Parathyroid adenoma (tissue), 2 donors: ENCODE results near the gene ZNF622.

Source experiments
- H2AFZ ChIP-seq: fragments of 300-600 bp; sonication (generic); one replicate; pipeline ENCODE4 v1.7.0; 2017; ENCODE audit warnings: antibody characterized with exemption, mild to moderate bottlenecking
- H3K27ac ChIP-seq: fragments of 300-600 bp; sonication (generic); one replicate; pipeline ENCODE4 v1.7.0; 2017
- H3K27me3 ChIP-seq: fragments of 300-600 bp; sonication (generic); one replicate; pipeline ENCODE4 v1.7.0; 2017; ENCODE audit warnings: low read length; ENCODE audit not compliant: control insufficient read depth, insufficient read depth
- H3K36me3 ChIP-seq: fragments of 300-600 bp; sonication (generic); one replicate; pipeline ENCODE4 v1.7.0; 2017; ENCODE audit warnings: low read length; ENCODE audit not compliant: control insufficient read depth, insufficient read depth
- H3K4me1 ChIP-seq: fragments of 300-600 bp; sonication (generic); one replicate; pipeline ENCODE4 v1.7.0; 2017; ENCODE audit warnings: control low read depth
- H3K4me2 ChIP-seq: fragments of 300-600 bp; sonication (generic); one replicate; pipeline ENCODE4 v1.7.0; 2017; ENCODE audit warnings: low read length
- H3K4me3 ChIP-seq: fragments of 300-600 bp; sonication (generic); one replicate; pipeline ENCODE4 v1.7.0; 2017; ENCODE audit warnings: low read depth, low read length
- H3K79me2 ChIP-seq: fragments of 300-600 bp; sonication (generic); one replicate; pipeline ENCODE4 v1.7.0; 2017; ENCODE audit warnings: control low read depth
- H3K9ac ChIP-seq: fragments of 300-600 bp; sonication (generic); one replicate; pipeline ENCODE4 v1.7.0; 2017; ENCODE audit warnings: mild to moderate bottlenecking
- H3K9me3 ChIP-seq: fragments of 300-600 bp; sonication (generic); one replicate; pipeline ENCODE4 v1.7.0; 2017; ENCODE audit warnings: low read length; ENCODE audit not compliant: control insufficient read depth
- CTCF ChIP-seq: fragments of 300-600 bp; sonication (generic); IDR thresholded peaks from one replicate; pipeline ENCODE4 v1.7.0; 2017; ENCODE audit warnings: antibody characterized with exemption, mild to moderate bottlenecking
- donor health status: primary hyperparathyroidism.

ZNF622 gene

DNA sequence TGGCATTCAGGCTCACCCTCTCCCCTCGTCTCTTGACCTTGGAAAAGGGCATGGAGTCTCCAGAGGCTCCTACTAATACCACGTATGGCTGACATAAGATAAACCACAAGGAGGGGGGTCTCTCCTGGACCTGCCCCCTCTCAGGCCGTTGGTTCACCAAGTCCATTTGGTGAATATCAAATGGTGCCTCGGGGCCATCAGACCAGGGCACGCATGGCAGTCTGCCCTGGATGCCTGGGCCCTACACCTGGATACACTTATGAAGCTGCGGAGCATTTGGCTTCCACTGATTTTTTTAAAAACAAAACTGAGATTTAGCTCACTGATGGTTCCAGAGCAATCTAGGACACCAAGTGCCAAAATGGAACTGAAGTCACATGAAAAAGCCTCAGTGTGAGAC, 40.3 kb upstream of the ZNF622 start:
- TF ChIP-seq CTCF = no peak
- H3K36me3 ChIP-seq = no peaks in the 10 kb centered on the region
- no peak overlapping the region for H2AFZ ChIP-seq
- H3K79me2 ChIP-seq = peaks cover 33% of the 10 kb centered on the region
- no peak overlapping the region for H3K4me2 ChIP-seq
- no peak overlapping the region for H3K4me3 ChIP-seq
- H3K9ac ChIP-seq = no peak overlapping the region
- no peak overlapping the region for H3K27ac ChIP-seq
- no peaks in the 10 kb centered on the region for H3K9me3 ChIP-seq
- H3K4me1 ChIP-seq = peaks cover 3% of the 10 kb centered on the region
- H3K27me3 ChIP-seq = no peaks in the 10 kb centered on the region

GRCh38 chr5:16505140-16505891, 39.7 kb upstream of the ZNF622 start:
- Histone ChIP-seq H3K79me2 (peaks cover 39% of the 10 kb centered on the region), H3K4me1 (peaks cover 3% of the 10 kb centered on the region), H2AFZ (no peak overlapping the region), H3K9ac (no peak overlapping the region), H3K4me3 (no peak overlapping the region), H3K9me3 (no peaks in the 10 kb centered on the region), H3K36me3 (no peaks in the 10 kb centered on the region), H3K27me3 (no peaks in the 10 kb centered on the region), H3K4me2 (no peak overlapping the region), H3K27ac (no peak overlapping the region)
- no peak for TF ChIP-seq CTCF

DNA sequence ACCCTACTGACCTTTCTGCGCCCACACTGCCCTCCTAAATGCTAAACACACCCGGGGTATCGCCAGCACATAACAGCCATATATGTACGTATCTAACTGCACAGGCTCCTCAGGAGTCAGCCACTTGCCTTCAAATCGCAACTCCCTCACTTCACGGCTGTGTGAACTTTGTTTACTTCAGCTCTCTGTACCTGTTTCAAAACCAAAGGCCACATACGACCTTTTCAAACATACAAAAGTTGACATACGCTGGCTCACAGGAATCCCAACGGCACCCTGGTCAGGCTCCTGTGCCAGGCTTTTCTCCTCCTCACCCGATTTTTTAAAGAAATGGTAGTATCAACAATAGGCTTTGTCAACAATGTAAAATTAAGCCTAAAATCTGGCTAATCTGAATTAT, 39.0 kb upstream of the ZNF622 start:
- H3K4me3 ChIP-seq = no peak overlapping the region
- H2AFZ ChIP-seq = no peak overlapping the region
- peaks cover 46% of the 10 kb centered on the region for H3K79me2 ChIP-seq
- no peaks in the 10 kb centered on the region for H3K27me3 ChIP-seq
- no peak overlapping the region for H3K27ac ChIP-seq
- H3K9me3 ChIP-seq = no peaks in the 10 kb centered on the region
- H3K9ac ChIP-seq = no peak overlapping the region
- H3K4me2 ChIP-seq = no peak overlapping the region
- no peak for TF ChIP-seq CTCF
- H3K36me3 ChIP-seq = no peaks in the 10 kb centered on the region
- peaks cover 3% of the 10 kb centered on the region for H3K4me1 ChIP-seq

DNA sequence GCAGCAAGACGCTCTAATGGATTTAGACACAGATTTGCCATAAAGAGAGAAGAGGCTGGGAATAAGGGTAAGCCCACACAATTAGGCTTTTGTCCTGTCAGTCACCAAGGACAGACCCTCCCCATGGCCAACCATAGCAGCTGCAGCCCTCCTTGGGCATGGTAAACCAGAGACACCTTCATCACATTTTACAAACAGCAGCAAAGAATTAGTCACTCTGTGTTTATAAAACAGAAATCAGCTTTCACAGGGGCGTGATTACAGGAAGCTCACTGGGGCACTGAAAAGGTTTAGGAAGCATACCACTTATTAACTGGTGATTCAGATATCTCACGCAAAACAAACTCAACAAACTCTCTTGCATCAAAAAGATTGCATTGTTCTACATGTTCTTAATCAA, 37.3 kb upstream of the ZNF622 start:
- no peak overlapping the region for H3K4me2 ChIP-seq
- H3K9me3 ChIP-seq = no peaks in the 10 kb centered on the region
- no peak overlapping the region for H3K4me3 ChIP-seq
- no peak overlapping the region for H3K9ac ChIP-seq
- H3K79me2 ChIP-seq = peaks cover 46% of the 10 kb centered on the region
- H3K4me1 ChIP-seq = no peaks in the 10 kb centered on the region
- no peak overlapping the region for H2AFZ ChIP-seq
- no peak overlapping the region for H3K27ac ChIP-seq
- TF ChIP-seq CTCF = no peak
- no peaks in the 10 kb centered on the region for H3K27me3 ChIP-seq
- no peaks in the 10 kb centered on the region for H3K36me3 ChIP-seq

GRCh38 chr5:16500024-16500423, 34.4 kb upstream of the ZNF622 start:
- H2AFZ ChIP-seq = no peak overlapping the region
- H3K4me3 ChIP-seq = no peak overlapping the region
- H3K9me3 ChIP-seq = no peaks in the 10 kb centered on the region
- H3K4me2 ChIP-seq = no peak overlapping the region
- no peaks in the 10 kb centered on the region for H3K36me3 ChIP-seq
- H3K4me1 ChIP-seq = no peaks in the 10 kb centered on the region
- H3K9ac ChIP-seq = no peak overlapping the region
- TF ChIP-seq CTCF = no peak
- peaks cover 40% of the 10 kb centered on the region for H3K79me2 ChIP-seq
- no peaks in the 10 kb centered on the region for H3K27me3 ChIP-seq
- no peak overlapping the region for H3K27ac ChIP-seq
